Measurements from ENCODE around the gene SETBP1. TPM values are rescaled to one million over a fixed set of nuclear protein-coding genes. Genes with fewer than 3 reads are reported as not detected.
A peak's percentile ranks its signal among the peaks of the same experiment; 100 is the strongest.

Gene SETBP1
- total RNA-seq, 1 donor from 2014 or later, result 131 TPM

GRCh38 chr18:44850001-44850400 is 169.3 kb downstream of the SETBP1 start:
- Mint-ChIP-seq H3K27me3 (ENCODE audit: unreplicated experiment) (peaks cover 6% of the 10 kb centered on the region), H3K27ac (ENCODE audit: unreplicated experiment) (no peak overlapping the region)
- TF ChIP-seq CTCF (IDR thresholded peaks at IDR 0.05; ENCODE audit: unreplicated experiment), result no peak

GRCh38 chr18:44851856-44852621 is 171.4 kb downstream of the SETBP1 start:
- peaks cover 6% of the 10 kb centered on the region for H3K27me3 Mint-ChIP-seq (ENCODE audit: unreplicated experiment)
- no peak for TF ChIP-seq CTCF (IDR thresholded peaks at IDR 0.05; ENCODE audit: unreplicated experiment)
- H3K4me3 Mint-ChIP-seq (ENCODE audit: unreplicated experiment), result no peak overlapping the region
- peaks cover 52% of the 10 kb centered on the region for H3K4me1 Mint-ChIP-seq (ENCODE audit: unreplicated experiment)
- no peaks in the 10 kb centered on the region for H3K9me3 Mint-ChIP-seq (ENCODE audit: unreplicated experiment)
- no peak overlapping the region for H3K27ac Mint-ChIP-seq (ENCODE audit: unreplicated experiment)
- peaks cover 45% of the 10 kb centered on the region for H3K36me3 Mint-ChIP-seq (ENCODE audit: low read depth, unreplicated experiment)
- DNase-seq (ENCODE audit: low spot score), result no peak

More at GRCh38 chr18:44850001-44850400, 169.3 kb downstream of the SETBP1 start:
- no peak overlapping the region for H3K4me3 Mint-ChIP-seq (ENCODE audit: unreplicated experiment)
- DNase-seq (ENCODE audit: low spot score), result no peak
- peaks cover 52% of the 10 kb centered on the region for H3K36me3 Mint-ChIP-seq (ENCODE audit: low read depth, unreplicated experiment)
- H3K9me3 Mint-ChIP-seq (ENCODE audit: unreplicated experiment), result no peaks in the 10 kb centered on the region
- H3K4me1 Mint-ChIP-seq (ENCODE audit: unreplicated experiment), result peaks cover 50% of the 10 kb centered on the region

GRCh38 chr18:44852818-44853217 is 172.1 kb downstream of the SETBP1 start:
- no peak overlapping the region for H3K27ac Mint-ChIP-seq (ENCODE audit: unreplicated experiment)
- TF ChIP-seq CTCF (IDR thresholded peaks at IDR 0.05; ENCODE audit: unreplicated experiment), result no peak
- no peak for DNase-seq (ENCODE audit: low spot score)
- peaks cover 55% of the 10 kb centered on the region for H3K4me1 Mint-ChIP-seq (ENCODE audit: unreplicated experiment)
- H3K4me3 Mint-ChIP-seq (ENCODE audit: unreplicated experiment), result no peak overlapping the region
- peaks cover 6% of the 10 kb centered on the region for H3K27me3 Mint-ChIP-seq (ENCODE audit: unreplicated experiment)
- H3K36me3 Mint-ChIP-seq (ENCODE audit: low read depth, unreplicated experiment), result peaks cover 45% of the 10 kb centered on the region
- H3K9me3 Mint-ChIP-seq (ENCODE audit: unreplicated experiment), result no peaks in the 10 kb centered on the region

- H3K36me3 Mint-ChIP-seq (ENCODE audit: low read depth, unreplicated experiment), result peaks cover 42% of the 10 kb centered on the region
- no peak for DNase-seq (ENCODE audit: low spot score)
- no peak for TF ChIP-seq CTCF (IDR thresholded peaks at IDR 0.05; ENCODE audit: unreplicated experiment)
- peaks cover 6% of the 10 kb centered on the region for H3K27me3 Mint-ChIP-seq (ENCODE audit: unreplicated experiment)
- no peaks in the 10 kb centered on the region for H3K9me3 Mint-ChIP-seq (ENCODE audit: unreplicated experiment)
- H3K27ac Mint-ChIP-seq (ENCODE audit: unreplicated experiment), result no peak overlapping the region
- no peak overlapping the region for H3K4me3 Mint-ChIP-seq (ENCODE audit: unreplicated experiment)
- H3K4me1 Mint-ChIP-seq (ENCODE audit: unreplicated experiment), result peaks cover 54% of the 10 kb centered on the region
These were observed 172.7 kb downstream of the SETBP1 start for GRCh38 chr18:44853430-44853829.

- Mint-ChIP-seq H3K27me3 (ENCODE audit: unreplicated experiment) (peaks cover 6% of the 10 kb centered on the region), H3K27ac (ENCODE audit: unreplicated experiment) (peak overlapping the region; percentile 79), H3K4me1 (ENCODE audit: unreplicated experiment) (peaks cover 58% of the 10 kb centered on the region), H3K36me3 (ENCODE audit: low read depth, unreplicated experiment) (peaks cover 40% of the 10 kb centered on the region), H3K9me3 (ENCODE audit: unreplicated experiment) (no peaks in the 10 kb centered on the region), H3K4me3 (ENCODE audit: unreplicated experiment) (peak overlapping the region; percentile 78)
- no peak for DNase-seq (ENCODE audit: low spot score)
- TF ChIP-seq CTCF (IDR thresholded peaks at IDR 0.05; ENCODE audit: unreplicated experiment), result no peak
These were observed 175.0 kb downstream of the SETBP1 start for GRCh38 chr18:44855681-44856080.

Data from endothelial cell (in vitro differentiated cells).